Measurements from ENCODE around the gene GFRAL. TPM values are rescaled to one million over a fixed set of nuclear protein-coding genes. Genes with fewer than 3 reads are reported as not detected.
A peak's percentile ranks its signal among the peaks of the same experiment; 100 is the strongest.
"Not testable (repeated sequence)": the region's sequence is repeated elsewhere in the genome, so short reads cannot be mapped to it uniquely, and the experiment has no call there.

The GFRAL gene, protein sequence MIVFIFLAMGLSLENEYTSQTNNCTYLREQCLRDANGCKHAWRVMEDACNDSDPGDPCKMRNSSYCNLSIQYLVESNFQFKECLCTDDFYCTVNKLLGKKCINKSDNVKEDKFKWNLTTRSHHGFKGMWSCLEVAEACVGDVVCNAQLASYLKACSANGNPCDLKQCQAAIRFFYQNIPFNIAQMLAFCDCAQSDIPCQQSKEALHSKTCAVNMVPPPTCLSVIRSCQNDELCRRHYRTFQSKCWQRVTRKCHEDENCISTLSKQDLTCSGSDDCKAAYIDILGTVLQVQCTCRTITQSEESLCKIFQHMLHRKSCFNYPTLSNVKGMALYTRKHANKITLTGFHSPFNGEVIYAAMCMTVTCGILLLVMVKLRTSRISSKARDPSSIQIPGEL
- polyA plus RNA-seq (ENCODE audit: low read depth in 6 of 6) = not detected

DNA sequence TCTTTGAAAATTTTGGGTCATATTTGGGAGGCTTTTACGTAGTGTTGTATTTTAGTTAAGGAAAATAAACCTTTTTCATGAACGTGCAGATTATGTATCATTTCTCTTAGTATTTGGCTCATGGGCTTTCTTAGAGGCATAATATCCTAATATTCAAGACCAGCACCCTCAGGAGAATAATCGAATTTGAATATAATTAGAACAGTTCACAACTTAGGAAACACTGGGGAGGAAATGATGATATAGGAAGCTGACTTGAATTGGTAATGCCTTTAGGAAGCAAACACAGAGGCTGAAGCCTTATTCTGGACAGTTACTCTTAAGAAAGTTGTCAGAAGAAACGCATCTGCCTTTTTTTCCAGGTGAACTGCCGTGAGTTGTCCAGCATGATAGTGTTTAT, at the start of gene GFRAL:
Gene GFRAL (plus strand): TSS at position 301 of the 400 bp plus-strand sequence. CDS start 86 bp downstream, at position 387.
- H3K4me1 Mint-ChIP-seq = no peaks in the 10 kb centered on the region
- H3K9me3 Mint-ChIP-seq = peaks cover 0 to 4% (median 0%) of the 10 kb centered on the region in 7 donors
- DNase-seq = no peak
- ATAC-seq (ENCODE audit: low read depth in 2 of 2) = no peak
- no peak within 1 kb of the TSS for H3K27ac Mint-ChIP-seq
- H3K36me3 Mint-ChIP-seq = no peaks in the 10 kb centered on the region
- no peaks in the 10 kb centered on the region for H3K27me3 Mint-ChIP-seq
- H3K4me3 Mint-ChIP-seq = no peak within 1 kb of the TSS

DNA sequence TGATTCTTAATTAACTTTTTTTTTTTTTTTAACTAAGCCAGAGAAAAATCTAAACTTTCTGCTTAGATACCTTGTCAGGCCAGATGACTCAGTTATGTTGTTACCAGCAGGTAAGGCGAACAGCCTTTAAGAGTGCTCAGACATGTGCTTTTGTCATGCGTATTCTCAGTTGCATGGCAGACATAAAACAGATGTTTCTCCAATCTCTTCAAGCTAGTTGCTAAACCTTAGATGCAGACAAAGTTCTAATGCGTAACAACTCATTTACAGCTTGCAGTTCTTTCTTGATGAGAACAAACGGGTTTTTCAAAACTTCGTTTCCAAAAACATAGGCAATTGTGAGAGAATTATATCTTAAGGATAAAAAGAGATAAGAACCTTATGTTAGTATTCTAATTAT, 49.6 kb upstream of the GFRAL start:
- ATAC-seq (ENCODE audit: low read depth in 2 of 2) (no peak), DNase-seq (no peak)
- no peaks in the 10 kb centered on the region for H3K4me1 Mint-ChIP-seq
- H3K9me3 Mint-ChIP-seq = peaks cover 0 to 2% (median 0%) of the 10 kb centered on the region in 7 donors
- H3K36me3 Mint-ChIP-seq = no peaks in the 10 kb centered on the region
- H3K27me3 Mint-ChIP-seq = no peaks in the 10 kb centered on the region
- H3K4me3 Mint-ChIP-seq = no peak overlapping the region
- no peak overlapping the region for H3K27ac Mint-ChIP-seq

DNA sequence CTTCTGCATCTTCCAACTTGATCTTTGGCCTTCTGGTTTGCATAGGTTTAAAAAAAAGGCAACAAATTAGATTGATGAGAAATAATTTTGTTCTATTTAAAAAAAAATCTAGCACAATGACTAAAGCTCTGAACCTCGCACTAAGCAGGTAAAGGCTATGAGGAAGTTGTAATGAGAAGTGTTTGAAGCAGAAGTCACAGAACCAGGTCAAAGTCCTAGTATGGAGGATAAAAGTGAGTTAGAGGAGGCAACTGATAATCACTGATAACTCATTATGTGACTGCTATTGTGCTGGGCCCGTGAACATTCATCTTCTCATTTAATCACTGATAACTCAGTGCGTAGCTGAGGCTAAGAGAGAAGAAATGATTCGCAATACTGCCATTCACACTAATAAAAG, 46.1 kb upstream of the GFRAL start:
- Mint-ChIP-seq H3K27me3 (no peaks in the 10 kb centered on the region), H3K4me1 (no peaks in the 10 kb centered on the region), H3K36me3 (no peaks in the 10 kb centered on the region), H3K4me3 (no peak overlapping the region), H3K9me3 (peaks cover 0 to 2% (median 0%) of the 10 kb centered on the region in 7 donors), H3K27ac (no peak overlapping the region)
- no peak for ATAC-seq (ENCODE audit: low read depth in 2 of 2)
- DNase-seq = no peak

DNA sequence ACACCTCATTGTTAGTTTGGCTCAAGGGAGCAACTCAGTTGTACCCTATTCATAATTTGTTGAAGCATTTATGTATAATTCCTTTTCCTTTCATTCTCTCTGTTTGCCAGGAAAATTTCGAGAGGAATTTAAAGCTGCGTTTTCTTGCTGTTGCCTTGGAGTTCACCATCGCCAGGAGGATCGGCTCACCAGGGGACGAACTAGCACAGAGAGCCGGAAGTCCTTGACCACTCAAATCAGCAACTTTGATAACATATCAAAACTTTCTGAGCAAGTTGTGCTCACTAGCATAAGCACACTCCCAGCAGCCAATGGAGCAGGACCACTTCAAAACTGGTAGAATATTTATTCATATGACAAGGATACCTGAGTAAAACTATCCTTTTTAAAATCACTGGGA, 45.2 kb upstream of the GFRAL start:
- peaks cover 0 to 2% (median 0%) of the 10 kb centered on the region in 7 donors for H3K9me3 Mint-ChIP-seq
- no peaks in the 10 kb centered on the region for H3K36me3 Mint-ChIP-seq
- DNase-seq = no peak
- no peak for ATAC-seq (ENCODE audit: low read depth in 2 of 2)
- peaks cover 0 to 2% (median 0%) of the 10 kb centered on the region in 3 donors for H3K4me1 Mint-ChIP-seq
- no peak overlapping the region for H3K27ac Mint-ChIP-seq
- H3K4me3 Mint-ChIP-seq = no peak overlapping the region
- H3K27me3 Mint-ChIP-seq = no peaks in the 10 kb centered on the region

DNA sequence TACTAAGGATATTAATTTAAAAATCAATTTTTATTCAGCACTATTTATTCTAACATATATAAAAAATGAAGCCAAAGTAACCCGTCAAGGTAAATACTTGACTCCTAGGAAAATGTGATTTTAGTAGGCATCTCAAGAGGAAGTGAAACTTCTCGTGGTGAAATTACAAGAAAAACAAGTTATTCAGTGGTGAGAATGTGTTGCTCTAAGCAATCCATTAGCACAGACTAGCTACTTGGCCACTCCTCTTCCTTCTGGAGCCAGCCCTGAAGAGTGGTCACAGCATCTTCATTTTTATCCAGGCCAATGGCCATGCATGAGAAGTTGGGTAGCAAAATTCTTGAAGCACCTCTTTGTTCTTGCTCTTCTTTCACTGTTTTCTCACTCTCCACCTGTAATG, 40.4 kb upstream of the GFRAL start:
- H3K4me1 Mint-ChIP-seq = peaks cover 0 to 3% (median 0%) of the 10 kb centered on the region in 3 donors
- peak overlapping the region in 1 of 8 donors; percentile 67 for H3K4me3 Mint-ChIP-seq
- peaks cover 0 to 2% (median 0%) of the 10 kb centered on the region in 7 donors for H3K9me3 Mint-ChIP-seq
- ATAC-seq (ENCODE audit: low read depth in 2 of 2) = no peak
- H3K27me3 Mint-ChIP-seq = no peaks in the 10 kb centered on the region
- DNase-seq = no peak
- H3K36me3 Mint-ChIP-seq = no peaks in the 10 kb centered on the region
- H3K27ac Mint-ChIP-seq = no peak overlapping the region

DNA sequence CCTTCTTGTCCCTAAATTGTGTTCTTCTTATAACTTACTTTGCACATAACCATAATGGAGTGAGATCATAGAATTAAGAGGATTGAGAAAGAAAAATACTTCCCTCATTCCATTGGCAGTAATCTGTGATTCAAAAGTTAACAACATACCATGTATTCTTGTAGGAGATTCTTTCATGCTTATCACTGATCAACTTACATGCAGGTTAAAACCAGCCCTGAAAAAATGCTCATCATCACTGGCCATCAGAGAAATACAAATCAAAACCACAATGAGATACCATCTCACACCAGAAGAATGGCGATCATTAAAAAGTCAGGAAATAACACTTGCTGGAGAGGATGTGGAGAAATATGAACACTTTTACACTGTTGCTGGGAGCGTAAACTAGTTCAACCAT, 36.5 kb upstream of the GFRAL start:
- Mint-ChIP-seq H3K27me3 (no peaks in the 10 kb centered on the region), H3K9me3 (peaks cover 0 to 5% (median 0%) of the 10 kb centered on the region in 7 donors), H3K36me3 (no peaks in the 10 kb centered on the region), H3K4me3 (no peak overlapping the region), H3K27ac (no peak overlapping the region), H3K4me1 (peaks cover 0 to 3% (median 0%) of the 10 kb centered on the region in 3 donors)
- no peak for ATAC-seq (ENCODE audit: low read depth in 2 of 2)
- no peak for DNase-seq

DNA sequence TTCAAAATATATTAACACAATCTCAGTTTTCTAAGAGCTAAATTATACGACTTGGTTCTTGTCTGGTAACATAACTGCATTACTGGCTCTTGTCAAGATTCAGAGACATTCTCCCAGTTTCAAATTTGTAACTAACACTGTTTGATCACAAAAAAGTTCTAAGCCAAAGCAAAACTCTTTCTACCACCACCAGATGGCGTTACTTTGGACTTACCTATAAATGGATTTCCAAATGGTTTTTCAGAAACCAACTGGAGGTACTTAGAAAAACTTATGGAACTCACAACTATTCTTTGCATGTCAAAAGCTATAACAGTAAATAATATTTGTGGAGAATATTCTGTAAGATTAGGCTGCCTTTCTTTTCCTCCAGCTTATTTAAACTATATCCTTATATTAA, 34.2 kb upstream of the GFRAL start:
- no peak for DNase-seq
- H3K9me3 Mint-ChIP-seq = peaks cover 0 to 13% (median 5%) of the 10 kb centered on the region in 7 donors
- H3K27ac Mint-ChIP-seq = no peak overlapping the region
- no peaks in the 10 kb centered on the region for H3K27me3 Mint-ChIP-seq
- no peak for ATAC-seq (ENCODE audit: low read depth in 2 of 2)
- no peak overlapping the region for H3K4me3 Mint-ChIP-seq
- H3K36me3 Mint-ChIP-seq = no peaks in the 10 kb centered on the region
- H3K4me1 Mint-ChIP-seq = no peaks in the 10 kb centered on the region

DNA sequence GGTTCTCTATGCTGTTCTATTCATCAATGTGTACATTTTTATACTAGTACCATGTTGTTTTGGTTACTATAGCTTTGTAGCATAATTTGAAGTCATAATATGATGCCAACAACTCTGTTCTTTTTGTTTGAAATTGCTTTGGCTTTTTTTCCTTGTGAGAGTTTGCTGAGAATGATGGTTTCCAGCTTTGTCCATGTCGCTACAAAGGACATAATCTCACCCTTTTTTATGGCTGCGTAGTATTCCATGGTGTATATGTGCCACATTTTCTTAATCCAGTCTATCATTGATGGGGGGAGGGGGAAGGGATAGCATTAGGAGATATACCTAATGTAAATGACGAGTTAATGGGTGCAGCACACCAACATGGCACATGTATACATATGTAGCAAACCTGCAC, 30.1 kb upstream of the GFRAL start:
- H3K9me3 Mint-ChIP-seq = peaks cover 0 to 18% (median 4%) of the 10 kb centered on the region in 7 donors
- ATAC-seq (ENCODE audit: low read depth in 2 of 2); DNase-seq; H3K27me3 Mint-ChIP-seq; H3K4me1 Mint-ChIP-seq; H3K4me3 Mint-ChIP-seq; H3K36me3 Mint-ChIP-seq; H3K27ac Mint-ChIP-seq: not testable (repeated sequence)

DNA sequence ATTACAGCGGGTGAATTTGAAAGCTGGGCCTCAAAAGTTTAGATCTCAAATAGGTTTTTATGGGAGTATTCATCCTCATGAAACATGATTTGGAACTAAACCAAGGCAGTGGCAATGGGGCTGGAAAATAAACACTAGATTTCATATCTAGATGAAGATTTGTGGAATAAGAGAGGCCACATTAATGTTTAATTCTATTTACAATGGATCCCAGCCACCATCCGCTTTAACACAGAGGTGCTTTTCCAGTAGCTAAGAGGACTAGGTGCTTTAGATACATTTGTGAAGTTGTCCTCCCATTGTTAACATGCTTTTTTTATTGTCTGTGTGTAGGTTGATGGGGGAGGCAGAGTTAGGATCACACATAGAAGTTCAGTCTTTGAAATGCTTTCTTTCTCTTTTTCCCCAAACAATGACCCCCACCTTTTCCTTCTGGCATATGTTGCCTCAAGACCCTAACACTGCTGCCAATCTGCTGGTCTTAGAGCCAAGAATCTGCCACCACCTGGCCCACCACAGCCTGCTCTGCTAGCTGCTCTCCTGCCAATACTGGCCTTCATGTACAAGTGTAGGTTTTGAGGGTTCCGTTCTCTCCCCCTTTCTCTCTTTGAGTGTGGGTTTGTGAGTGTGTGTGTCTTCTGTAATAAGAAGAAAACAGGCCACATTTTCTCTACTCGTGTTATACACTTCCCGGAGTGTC, 27.8 kb upstream of the GFRAL start:
- no peaks in the 10 kb centered on the region for H3K4me1 Mint-ChIP-seq
- DNase-seq (no peak), ATAC-seq (ENCODE audit: low read depth in 2 of 2) (no peak)
- no peak overlapping the region for H3K27ac Mint-ChIP-seq
- H3K36me3 Mint-ChIP-seq = no peaks in the 10 kb centered on the region
- H3K4me3 Mint-ChIP-seq = no peak overlapping the region
- H3K27me3 Mint-ChIP-seq = no peaks in the 10 kb centered on the region
- H3K9me3 Mint-ChIP-seq = peaks cover 0 to 14% (median 4%) of the 10 kb centered on the region in 7 donors

DNA sequence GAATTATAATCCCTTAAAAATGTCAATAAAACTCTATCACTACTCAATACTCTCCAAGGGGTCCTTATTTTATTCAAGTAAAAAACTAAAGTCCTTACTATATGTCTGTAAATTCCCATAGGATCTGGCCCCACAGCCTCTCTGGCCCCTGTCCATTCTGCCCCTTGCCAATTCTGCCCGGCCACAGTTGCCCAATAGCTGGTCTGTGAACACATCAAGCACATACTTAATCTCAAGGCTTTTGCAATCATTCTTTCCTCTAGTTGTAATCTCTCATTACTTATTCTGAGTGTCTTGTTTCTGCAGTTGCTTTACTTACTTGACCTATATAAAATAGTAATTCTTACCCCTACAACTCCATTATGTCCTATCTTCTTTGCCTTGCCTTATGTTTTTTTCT, 22.5 kb upstream of the GFRAL start:
- H3K9me3 Mint-ChIP-seq = peaks cover 0 to 4% (median 2%) of the 10 kb centered on the region in 7 donors
- no peak for DNase-seq
- no peaks in the 10 kb centered on the region for H3K4me1 Mint-ChIP-seq
- no peaks in the 10 kb centered on the region for H3K27me3 Mint-ChIP-seq
- ATAC-seq (ENCODE audit: low read depth in 2 of 2) = no peak
- H3K4me3 Mint-ChIP-seq = no peak overlapping the region
- H3K36me3 Mint-ChIP-seq = no peaks in the 10 kb centered on the region
- no peak overlapping the region for H3K27ac Mint-ChIP-seq

DNA sequence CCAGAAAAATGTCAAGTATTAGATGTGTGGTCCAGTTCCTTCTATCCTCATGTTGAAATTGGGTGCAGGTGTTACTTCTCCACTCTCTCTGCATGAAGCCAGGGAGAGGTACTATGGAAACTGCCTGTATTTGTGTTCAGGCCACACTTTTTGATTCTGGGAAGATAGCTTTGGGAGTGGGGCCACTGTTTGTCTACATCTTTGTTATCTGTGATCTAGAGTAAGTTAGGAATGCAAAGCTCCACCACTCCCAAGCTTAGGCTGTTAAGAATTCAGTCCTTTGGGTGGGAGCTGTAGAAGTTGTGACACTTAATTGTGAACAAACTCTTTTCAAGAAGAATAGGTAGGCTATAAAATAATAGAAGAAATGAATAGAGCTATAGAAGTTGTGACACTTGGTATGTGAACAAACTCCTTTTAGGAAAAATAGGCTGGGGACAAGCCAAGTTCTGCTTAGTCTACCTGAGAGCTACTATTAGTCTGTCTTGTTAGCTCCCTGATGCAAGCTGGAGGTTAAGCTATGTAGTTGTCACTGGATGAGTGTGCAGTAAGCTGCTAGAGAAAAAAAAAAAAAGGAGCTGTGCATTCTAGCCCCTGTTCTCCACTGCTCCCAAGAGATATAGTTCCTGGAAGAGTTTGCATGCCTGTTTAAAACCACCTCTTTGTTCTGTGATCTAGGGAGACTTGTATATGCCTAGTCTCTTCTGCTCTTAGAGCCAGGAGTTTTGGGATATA, 7.1 kb upstream of the GFRAL start:
- no peak overlapping the region for H3K4me3 Mint-ChIP-seq
- no peaks in the 10 kb centered on the region for H3K4me1 Mint-ChIP-seq
- H3K27me3 Mint-ChIP-seq = no peaks in the 10 kb centered on the region
- DNase-seq (no peak), ATAC-seq (ENCODE audit: low read depth in 2 of 2) (no peak)
- peaks cover 3 to 18% (median 7%) of the 10 kb centered on the region in 7 donors for H3K9me3 Mint-ChIP-seq
- H3K27ac Mint-ChIP-seq = no peak overlapping the region
- no peaks in the 10 kb centered on the region for H3K36me3 Mint-ChIP-seq

DNA sequence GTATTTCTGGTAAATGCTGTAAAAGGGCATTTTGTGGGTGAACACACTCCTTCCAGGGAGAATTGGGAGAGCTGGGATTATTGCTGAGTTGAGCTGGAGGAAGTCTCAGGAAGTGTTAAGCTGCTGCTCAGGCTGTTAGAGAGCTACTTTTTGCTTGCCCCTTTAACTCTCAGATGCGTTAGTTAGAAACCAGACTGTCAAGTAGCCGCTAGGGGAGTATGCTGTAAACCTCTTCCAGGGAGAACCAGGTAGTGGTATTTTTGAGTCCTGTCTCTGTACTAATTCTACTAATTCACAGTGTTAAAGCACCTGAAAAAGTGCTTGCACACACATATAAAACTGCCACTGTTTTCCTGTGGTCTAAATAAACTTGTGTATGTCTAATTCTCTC, 6.6 kb upstream of the GFRAL start:
- ATAC-seq (ENCODE audit: low read depth in 2 of 2) = no peak

DNA sequence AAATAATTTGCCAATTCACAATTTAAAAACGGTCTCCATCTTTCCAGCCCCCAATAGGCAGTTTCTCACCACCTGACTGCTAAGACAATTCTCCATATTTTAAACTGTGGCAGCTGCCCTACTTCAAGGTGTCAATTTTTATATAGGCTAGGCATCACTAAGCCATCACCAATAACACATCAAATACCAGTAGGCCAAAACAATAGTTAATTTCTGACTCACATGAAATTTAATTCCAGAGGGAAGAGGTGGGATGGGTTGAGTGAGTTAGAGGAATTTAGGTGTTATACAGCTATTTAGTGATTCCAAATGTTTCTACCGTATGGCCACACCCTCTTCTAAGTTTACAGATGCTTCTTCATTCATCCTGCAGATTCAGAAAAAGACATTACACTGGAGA, 49.9 kb downstream of the GFRAL start:
- ATAC-seq (ENCODE audit: low read depth in 2 of 2) = no peak
- Mint-ChIP-seq H3K27me3 (no peaks in the 10 kb centered on the region), H3K4me1 (no peaks in the 10 kb centered on the region), H3K27ac (no peak overlapping the region), H3K4me3 (no peak overlapping the region), H3K9me3 (peaks cover 2 to 11% (median 4%) of the 10 kb centered on the region in 7 donors), H3K36me3 (no peaks in the 10 kb centered on the region)
- no peak for DNase-seq

More for the DNA sequence above, 6.6 kb upstream of the GFRAL start:
- Mint-ChIP-seq H3K27ac (no peak overlapping the region), H3K36me3 (no peaks in the 10 kb centered on the region), H3K4me1 (no peaks in the 10 kb centered on the region), H3K4me3 (no peak overlapping the region), H3K9me3 (peaks cover 3 to 18% (median 8%) of the 10 kb centered on the region in 7 donors), H3K27me3 (no peaks in the 10 kb centered on the region)
- no peak for DNase-seq

Measured in naive B cell (primary cell).